Gastroesophageal sphincter (tissue), 4 donors: ENCODE results near the gene NUDT14. TPM values are rescaled to one million over a fixed set of nuclear protein-coding genes. Genes with fewer than 3 reads are reported as not detected.

Source experiments
- ATAC-seq: fragments of 150-250 bp; one replicate; pipeline ENCODE4 v1.9.1; 2016; ENCODE audit warnings: mild to moderate bottlenecking, moderate library complexity
- H3K27ac ChIP-seq, 4 donors: fragments of 200-600 bp; sonication (generic) in 3 of 4; 1 replicate in 3 of 4; 2 replicates in 1 of 4; pipeline ENCODE4 v1.5.1; 2016 to 2019
- H3K27me3 ChIP-seq: fragments of 200-600 bp; sonication (generic); one replicate; pipeline ENCODE4 v1.5.1; 2019
- H3K36me3 ChIP-seq, 2 donors: fragments of 200-600 bp; sonication (generic); one replicate each; pipeline ENCODE4 v1.5.1; 2019; ENCODE audit warnings: control low read depth in 1 of 2
- H3K4me1 ChIP-seq, 3 donors: fragments of 200-600 bp; sonication (generic); 1 replicate in 2 of 3; 2 replicates in 1 of 3; pipeline ENCODE4 v1.5.1; 2016 to 2019; ENCODE audit warnings: control low read depth in 2 of 3
- H3K4me3 ChIP-seq, 2 donors: fragments of 200-600 bp; sonication (generic); one replicate each; pipeline ENCODE4 v1.5.1; 2019; ENCODE audit warnings: mild to moderate bottlenecking in 1 of 2, moderate library complexity in 1 of 2
- H3K9me3 ChIP-seq, 3 donors: fragments of 200-600 bp; sonication (generic); one replicate each; pipeline ENCODE4 v1.5.1; 2017 to 2019; ENCODE audit warnings: control low read depth in 2 of 3
- EP300 ChIP-seq: sonication (generic); formaldehyde crosslinking; IDR thresholded peaks from one replicate; pipeline ENCODE4 v1.6.1; 2017; ENCODE audit warnings: antibody characterized with exemption, mild to moderate bottlenecking
- POLR2A ChIP-seq, 2 donors: fragments of 450-650 bp; IDR thresholded peaks; one replicate each; pipeline ENCODE4 v1.6.1; 2017; ENCODE audit warnings: antibody characterized with exemption in 2 of 2, mild to moderate bottlenecking in 2 of 2, moderate library complexity in 1 of 2
- POLR2AphosphoS5 ChIP-seq: sonication (generic); formaldehyde crosslinking; IDR thresholded peaks from one replicate; pipeline ENCODE4 v1.6.1; 2017; ENCODE audit warnings: antibody characterized with exemption
- WGBS, 2 donors: methylation state at CpG; one replicate each; pipeline ENCODE4 v1.1.5; 2018; ENCODE audit warnings: low coverage in 1 of 2; 5-methylcytosine and 5-hydroxymethylcytosine counted together
- total RNA-seq, 4 donors: library from RNA; depleted of rRNA; stranded (reverse); fragments of >200 nt; gene quantifications; one replicate each; pipeline ENCODE4 v1.1.0, GENCODE V29; 2016
- TF ChIP-seq, protein P1 (sequence below), 4 experiments: fragments of 200-600 bp in 2 of 4; fragments of 450-650 bp in 2 of 4; sonication (generic) in 1 of 4; IDR thresholded peaks; one replicate each; pipeline ENCODE4 v1.5.1; 2017 to 2019; ENCODE audit warnings: antibody characterized with exemption in 4 of 4, mild to moderate bottlenecking in 2 of 4, moderate library complexity in 2 of 4

NUDT14 gene
- total RNA-seq, 4 donors from 2014 or later: 3.4 to 8.4 (median 4.6) TPM

DNA sequence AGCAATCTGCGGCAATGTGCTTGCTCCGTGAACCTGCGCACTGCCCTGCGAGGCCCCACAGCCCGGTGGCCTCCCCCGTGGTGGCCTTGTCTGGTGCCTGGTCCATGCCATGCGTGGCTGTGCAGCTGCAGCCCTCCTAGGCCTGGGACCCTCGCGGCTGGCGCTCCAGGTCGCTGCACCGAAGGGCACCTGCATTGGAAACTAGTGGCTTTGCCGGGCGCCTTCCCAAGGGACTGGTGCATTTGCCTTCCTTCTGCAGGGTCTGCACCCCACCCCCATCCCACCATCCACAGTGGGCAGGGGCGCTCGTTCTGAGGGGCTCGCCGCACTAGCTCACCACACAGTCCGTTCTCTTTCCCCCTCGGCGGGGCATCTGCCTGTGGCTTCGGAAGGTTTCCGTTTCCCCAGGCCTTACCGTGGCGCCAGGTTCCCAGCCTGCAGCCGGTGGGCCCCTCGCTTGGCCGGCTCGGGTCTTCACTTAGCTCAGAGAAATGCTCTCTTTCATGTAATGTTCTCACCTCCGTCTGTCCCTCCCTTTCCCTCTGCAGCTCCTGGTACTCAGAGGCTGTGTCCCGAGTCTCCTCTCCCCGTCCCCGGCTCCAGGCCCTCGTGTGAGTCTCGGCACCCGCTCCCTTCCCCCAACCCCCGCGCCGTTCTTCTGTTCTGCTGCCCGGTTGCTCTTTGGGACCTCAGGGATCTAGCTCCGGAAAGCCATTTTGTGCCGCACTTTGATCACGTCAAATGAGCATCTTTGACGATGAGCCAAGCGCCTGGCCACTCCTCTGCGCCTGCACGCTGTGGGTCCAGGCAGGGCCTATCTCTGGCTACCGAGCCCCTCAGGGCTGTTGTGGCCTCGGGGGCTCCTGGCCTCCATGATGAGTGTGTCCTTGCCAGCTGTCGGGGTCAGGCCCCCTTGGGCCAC lies 44.5 kb downstream of the NUDT14 start:
- Histone ChIP-seq H3K27ac (no peak overlapping the region), H3K27me3 (peaks cover 11% of the 10 kb centered on the region), H3K9me3 (peaks cover 0 to 30% (median 0%) of the 10 kb centered on the region in 3 donors), H3K36me3 (peaks cover 0 to 2% of the 10 kb centered on the region in 2 donors), H3K4me1 (no peaks in the 10 kb centered on the region), H3K4me3 (no peak overlapping the region)
- no peak for ATAC-seq
- TF ChIP-seq POLR2A (IDR thresholded peaks at IDR 0.05) (no peak), EP300 (no peak), POLR2AphosphoS5 (no peak)
- TF ChIP-seq, protein P1, sequence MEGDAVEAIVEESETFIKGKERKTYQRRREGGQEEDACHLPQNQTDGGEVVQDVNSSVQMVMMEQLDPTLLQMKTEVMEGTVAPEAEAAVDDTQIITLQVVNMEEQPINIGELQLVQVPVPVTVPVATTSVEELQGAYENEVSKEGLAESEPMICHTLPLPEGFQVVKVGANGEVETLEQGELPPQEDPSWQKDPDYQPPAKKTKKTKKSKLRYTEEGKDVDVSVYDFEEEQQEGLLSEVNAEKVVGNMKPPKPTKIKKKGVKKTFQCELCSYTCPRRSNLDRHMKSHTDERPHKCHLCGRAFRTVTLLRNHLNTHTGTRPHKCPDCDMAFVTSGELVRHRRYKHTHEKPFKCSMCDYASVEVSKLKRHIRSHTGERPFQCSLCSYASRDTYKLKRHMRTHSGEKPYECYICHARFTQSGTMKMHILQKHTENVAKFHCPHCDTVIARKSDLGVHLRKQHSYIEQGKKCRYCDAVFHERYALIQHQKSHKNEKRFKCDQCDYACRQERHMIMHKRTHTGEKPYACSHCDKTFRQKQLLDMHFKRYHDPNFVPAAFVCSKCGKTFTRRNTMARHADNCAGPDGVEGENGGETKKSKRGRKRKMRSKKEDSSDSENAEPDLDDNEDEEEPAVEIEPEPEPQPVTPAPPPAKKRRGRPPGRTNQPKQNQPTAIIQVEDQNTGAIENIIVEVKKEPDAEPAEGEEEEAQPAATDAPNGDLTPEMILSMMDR (IDR thresholded peaks at IDR 0.05): no peak
- WGBS, 2 donors: 76 to 81% methylated on average over 10 to 20 of the region's 50 CpGs

DNA sequence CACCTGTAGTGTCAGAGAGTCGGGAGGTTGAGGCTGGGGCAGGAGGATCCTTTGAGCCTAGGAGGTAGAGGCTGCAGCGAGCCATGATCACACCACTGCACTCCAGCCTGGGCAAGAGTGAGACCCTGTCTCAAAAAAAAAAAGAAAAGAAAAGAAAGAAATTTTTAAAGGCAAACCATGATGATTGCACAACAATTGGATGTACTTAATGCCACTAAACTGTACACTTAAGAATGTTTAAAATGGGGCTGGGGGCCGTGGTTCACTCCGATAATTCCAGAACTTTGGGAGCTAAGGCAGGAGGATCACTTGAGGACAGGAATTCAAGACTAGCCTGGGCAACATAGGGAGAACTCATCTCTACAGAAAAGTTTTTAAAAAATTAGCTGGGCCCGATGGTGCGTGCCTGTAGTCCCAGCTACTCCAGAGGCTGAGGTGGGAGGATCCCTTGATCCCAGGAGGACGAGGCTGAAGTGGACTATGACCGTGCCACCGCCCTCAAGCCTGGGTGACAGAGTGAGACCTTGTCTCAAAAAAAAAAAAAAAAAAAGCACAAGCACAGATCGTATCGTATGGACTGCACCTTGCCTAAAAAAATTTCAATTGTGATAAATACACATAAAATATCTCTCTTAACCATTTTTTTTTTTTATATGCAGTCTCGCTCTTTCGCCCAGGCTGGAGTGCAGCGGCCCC lies 45.3 kb downstream of the NUDT14 start:
- ATAC-seq: no peak
- H3K4me1 ChIP-seq: no peaks in the 10 kb centered on the region
- H3K27me3 ChIP-seq: peaks cover 12% of the 10 kb centered on the region
- WGBS, 2 donors: 85 to 86% methylated on average over 12 of the region's 14 CpGs
- TF ChIP-seq EP300: no peak
- TF ChIP-seq POLR2A (IDR thresholded peaks at IDR 0.05): no peak
- TF ChIP-seq POLR2AphosphoS5: no peak
- TF ChIP-seq, protein P1 (IDR thresholded peaks at IDR 0.05): no peak
- no peak overlapping the region for H3K4me3 ChIP-seq
- no peak overlapping the region for H3K27ac ChIP-seq
- H3K36me3 ChIP-seq: no peaks in the 10 kb centered on the region
- H3K9me3 ChIP-seq: peaks cover 0 to 32% (median 0%) of the 10 kb centered on the region in 3 donors

DNA sequence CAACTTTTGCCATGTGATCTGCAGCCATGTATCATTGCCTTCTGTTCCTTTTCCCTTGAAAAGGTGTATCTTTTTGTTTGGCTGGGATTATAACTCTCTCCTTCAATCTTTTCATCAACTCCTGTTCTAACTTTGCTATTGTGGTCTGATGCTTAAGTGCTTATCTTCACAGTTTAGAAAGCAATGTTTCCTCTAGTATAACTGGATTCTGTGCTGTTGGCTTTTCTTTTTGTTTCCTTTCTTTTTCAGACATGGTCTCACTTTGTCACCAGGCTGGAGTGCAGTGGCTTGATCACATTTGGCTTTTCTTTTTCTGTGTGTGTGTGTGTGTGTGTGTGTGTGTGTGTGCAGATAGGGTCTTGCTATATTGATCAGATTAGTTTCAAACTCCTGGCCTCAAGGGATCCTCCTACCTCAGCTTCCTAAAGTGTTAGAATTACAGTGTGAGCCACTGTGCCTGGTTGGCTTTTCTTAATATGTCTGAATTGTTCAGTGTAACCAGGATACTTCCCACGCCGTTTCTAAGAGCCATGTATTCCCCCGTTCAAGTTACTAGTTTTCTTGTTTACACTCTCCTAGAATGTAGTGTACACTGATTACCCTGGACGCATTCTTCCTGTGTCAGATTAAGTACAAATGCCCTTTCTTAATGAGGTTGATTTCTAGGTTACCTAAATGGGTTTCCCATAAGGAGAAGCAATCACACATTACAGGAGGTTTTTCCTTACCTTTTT lies 48.0 kb downstream of the NUDT14 start:
- TF ChIP-seq POLR2AphosphoS5 (no peak), POLR2A (IDR thresholded peaks at IDR 0.05) (no peak), EP300 (no peak)
- TF ChIP-seq, protein P1 (IDR thresholded peaks at IDR 0.05): no peak
- no peak overlapping the region for H3K27ac ChIP-seq
- H3K27me3 ChIP-seq: peaks cover 13% of the 10 kb centered on the region
- peaks cover 0 to 20% (median 0%) of the 10 kb centered on the region in 3 donors for H3K9me3 ChIP-seq
- WGBS, 2 donors: 50 to 62% methylated on average over 4 of the region's 4 CpGs
- H3K4me3 ChIP-seq: no peak overlapping the region
- ATAC-seq: no peak
- H3K4me1 ChIP-seq: no peaks in the 10 kb centered on the region
- no peaks in the 10 kb centered on the region for H3K36me3 ChIP-seq

DNA sequence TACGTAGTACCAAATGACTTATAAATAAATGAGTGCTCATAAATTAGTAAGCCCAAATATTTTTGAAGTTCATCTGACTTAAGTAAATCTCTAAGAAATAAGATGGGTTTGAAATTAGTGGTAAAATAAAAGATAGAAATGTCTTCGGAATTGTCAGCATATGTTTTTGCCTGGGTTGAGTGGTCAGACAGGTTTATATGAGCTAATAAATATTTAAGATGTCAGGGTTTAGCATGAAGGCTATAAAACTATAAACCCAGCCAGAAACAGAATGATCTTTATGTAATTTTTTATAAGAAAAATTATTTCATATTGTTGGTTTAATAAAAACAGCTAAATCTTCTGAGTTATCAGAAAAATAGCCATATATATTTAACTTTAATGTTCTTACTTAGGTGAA lies 49.9 kb downstream of the NUDT14 start:
- peaks cover 0 to 20% (median 0%) of the 10 kb centered on the region in 3 donors for H3K9me3 ChIP-seq
- peaks cover 0 to 6% (median 0%) of the 10 kb centered on the region in 3 donors for H3K4me1 ChIP-seq
- TF ChIP-seq POLR2AphosphoS5 (no peak), POLR2A (IDR thresholded peaks at IDR 0.05) (no peak), EP300 (no peak)
- TF ChIP-seq, protein P1 (IDR thresholded peaks at IDR 0.05): no peak
- WGBS, 2 donors: 76 to 89% methylated on average over 2 of the region's 2 CpGs
- peaks cover 17% of the 10 kb centered on the region for H3K27me3 ChIP-seq
- no peaks in the 10 kb centered on the region for H3K36me3 ChIP-seq
- no peak overlapping the region for H3K27ac ChIP-seq
- H3K4me3 ChIP-seq: no peak overlapping the region
- ATAC-seq: no peak
